ENCODE data around the gene RPTOR. TPM values are rescaled to one million over a fixed set of nuclear protein-coding genes. Genes with fewer than 3 reads are reported as not detected.

Gene RPTOR
- total RNA-seq, 1 experiment from 2014 or later, result 15.2 TPM

DNA sequence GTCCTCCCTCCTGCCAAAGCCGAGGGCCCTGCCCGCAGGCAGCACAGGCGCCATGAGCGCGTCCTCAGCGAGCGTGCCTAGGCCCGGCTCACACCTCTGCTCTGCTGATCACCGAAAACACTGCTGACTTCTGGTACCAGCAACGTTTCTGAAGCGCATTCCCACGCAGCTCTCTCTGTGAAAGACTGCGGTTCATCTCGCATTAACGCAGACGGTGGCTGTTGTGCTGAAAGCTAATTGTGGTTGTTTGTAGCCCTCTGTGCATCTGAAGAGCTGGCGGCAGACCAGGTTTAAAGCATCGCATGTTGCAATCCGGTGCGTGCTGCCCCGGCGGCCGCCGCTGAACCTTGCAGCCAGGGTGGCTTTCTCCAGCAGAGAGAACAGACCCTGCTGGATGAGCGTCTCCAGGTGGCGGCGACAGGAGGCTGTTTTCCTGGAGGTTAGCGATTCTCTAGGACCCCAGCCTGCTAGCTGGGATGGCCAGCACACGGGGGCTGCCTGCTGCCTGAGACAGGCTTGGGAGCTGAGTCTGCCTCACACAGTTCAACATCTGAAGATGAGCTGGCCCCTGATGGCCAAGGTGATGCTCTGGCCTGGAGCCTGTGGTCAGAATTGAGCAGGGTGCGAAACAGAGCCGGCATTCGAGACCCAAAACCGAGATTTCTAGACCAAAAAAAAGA lies 397.2 kb downstream of the RPTOR start:
- no peak for DNase-seq (ENCODE audit: low spot score)

- no peak for DNase-seq (ENCODE audit: low spot score)
These were observed 398.0 kb downstream of the RPTOR start for GRCh38 chr17:80942423-80943345.

DNA sequence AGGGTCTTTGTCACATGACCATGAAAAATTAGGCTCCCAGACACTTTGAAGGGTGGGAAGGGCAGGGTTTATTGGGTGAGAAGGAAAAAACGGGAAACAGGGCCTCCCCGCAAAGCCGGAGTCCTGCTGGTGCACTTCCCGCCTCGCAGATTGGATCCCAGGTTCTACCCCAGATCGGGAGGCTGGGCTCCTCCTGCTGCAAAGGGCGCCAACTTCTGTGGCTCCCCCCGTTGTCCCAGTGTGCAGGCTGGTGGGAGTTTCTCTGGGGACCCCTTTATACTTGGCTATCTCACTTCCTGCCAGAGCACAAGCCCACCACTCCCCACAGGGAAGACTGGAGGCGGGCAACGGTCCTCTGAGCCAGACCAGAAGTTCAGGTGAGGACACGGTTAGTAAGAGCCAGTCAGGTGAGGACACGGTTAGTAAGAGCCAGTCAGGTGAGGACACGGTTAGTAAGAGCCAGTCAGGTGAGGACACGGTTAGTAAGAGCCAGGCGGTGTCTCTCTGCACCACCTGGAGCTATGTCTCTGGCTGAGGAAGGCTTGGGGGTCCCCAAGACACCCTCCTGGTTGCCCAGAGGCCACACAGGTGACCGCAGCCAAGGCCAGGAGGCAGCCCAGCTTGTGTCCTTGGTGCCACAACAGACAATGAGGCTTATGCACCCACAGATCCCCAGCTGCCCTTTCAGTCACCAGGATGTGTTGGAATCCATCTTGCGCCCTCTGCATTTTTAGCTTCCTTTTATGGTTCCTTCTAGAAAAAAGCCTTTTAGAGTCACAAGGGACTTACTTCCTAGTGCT lies 398.9 kb downstream of the RPTOR start:
- no peak for DNase-seq (ENCODE audit: low spot score)

GRCh38 chr17:80944326-80944725 lies 399.7 kb downstream of the RPTOR start:
- DNase-seq (ENCODE audit: low spot score), result no peak

DNA sequence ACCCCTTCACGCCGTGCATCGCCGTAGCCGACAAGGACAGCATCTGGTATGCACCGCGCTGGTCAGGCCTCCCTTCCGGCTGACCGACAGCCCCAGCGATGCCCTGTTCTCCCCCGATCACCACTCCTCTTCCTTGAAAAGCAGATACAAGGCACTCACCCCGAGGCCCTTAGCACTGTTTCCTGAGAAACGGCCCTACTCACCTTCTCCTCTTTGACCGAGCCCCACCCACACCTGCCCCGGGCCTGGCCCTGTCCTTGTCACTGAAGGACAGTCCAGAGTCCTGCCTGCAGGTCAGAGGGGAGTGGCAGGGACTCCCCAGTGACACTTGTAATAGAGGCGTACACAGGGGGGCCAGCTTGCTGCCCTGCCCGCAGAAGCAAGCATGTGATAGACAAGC lies 401.1 kb downstream of the RPTOR start:
- DNase-seq (ENCODE audit: low spot score), result no peak

DNA sequence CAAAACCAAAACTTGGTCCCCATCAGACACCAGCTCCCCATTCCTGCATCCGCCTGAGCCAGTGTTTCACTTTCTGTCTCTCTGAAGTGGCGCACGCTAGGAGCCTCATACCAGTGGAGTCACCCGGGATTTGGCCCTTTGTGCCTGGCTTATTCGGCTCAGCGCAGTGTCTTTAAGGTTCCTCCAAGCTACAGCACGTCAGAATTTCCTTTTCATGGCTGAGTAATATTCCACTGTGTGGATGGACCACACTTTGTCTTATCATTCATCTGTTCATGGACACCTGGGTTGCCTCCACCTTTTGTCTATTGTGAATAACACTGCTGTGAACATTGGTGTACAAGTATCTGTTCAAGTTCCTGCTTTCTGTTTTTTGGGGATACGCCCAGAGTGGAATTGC lies 401.8 kb downstream of the RPTOR start:
- no peak for DNase-seq (ENCODE audit: low spot score)

GRCh38 chr17:80947200-80947940 lies 402.7 kb downstream of the RPTOR start:
- DNase-seq (ENCODE audit: low spot score), result no peak

DNA sequence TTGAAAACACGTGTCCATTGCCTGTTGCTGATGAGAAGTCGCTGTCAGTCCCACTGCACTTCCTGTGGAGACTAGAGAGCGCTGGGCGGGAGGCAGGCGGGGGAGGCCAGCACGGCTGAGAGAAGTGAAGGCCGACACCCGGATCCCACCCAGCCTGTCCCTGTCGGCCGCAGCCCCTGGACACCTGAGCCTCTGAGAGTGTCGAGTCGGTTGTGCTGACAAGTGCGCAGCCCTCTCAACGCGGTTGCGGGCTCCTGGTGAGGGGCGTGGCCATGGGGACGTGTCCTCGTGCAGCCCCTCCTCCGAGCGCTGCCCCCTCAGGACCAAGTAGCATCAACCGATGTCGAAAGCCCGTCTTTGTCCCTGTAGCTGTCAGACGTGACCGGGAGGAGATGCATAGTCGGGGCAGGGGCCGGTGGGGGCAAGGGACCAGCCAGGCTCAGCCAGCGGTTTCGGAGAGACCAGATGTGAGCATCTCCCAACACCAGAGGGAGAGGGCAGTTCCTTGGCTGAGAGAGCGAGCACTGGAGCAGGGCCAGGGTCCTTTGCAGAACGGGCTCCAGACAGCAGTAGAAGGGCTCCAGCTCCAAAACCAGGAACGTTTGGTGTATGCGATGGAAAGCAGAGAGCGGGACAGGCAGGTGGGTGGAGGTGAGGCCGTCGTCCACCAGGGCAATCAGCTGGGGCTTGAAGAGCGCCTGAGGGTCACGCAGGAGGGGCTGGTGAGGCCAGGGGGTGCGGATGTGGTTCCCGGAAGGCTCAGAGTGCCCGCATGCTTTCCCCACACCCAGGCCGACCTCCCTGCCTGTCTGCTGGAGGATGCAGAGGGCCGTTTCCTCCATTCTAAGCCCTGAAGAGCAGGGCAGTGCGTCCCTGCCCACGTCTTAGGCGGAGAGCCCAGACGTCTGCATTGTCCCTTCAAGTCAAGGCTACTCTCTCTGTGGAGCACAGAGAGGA lies 403.7 kb downstream of the RPTOR start:
- no peak for DNase-seq (ENCODE audit: low spot score)

DNA sequence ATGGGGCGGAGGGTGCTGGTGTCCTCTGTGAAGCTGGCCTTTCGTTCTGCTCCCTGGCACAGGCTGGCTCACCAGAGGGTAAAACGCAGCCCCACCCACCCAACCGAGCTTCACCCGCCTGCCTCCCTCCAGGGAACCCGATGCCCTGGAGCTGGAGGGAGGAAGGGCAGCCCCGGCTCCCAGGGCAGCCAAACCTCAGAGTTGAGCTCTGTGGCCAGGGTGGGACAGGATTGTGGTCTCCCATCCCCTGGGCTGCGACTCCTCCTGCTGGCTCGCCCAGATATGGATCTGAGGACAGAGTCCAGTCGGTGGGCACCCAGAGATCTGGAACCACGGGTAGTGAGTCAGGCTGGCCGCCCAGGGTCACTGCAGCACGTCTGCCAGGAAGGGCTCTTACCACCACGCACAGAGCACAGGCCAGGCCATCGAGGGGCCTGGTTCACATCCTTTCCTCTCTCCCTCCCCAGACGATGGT lies 404.4 kb downstream of the RPTOR start:
- no peak for DNase-seq (ENCODE audit: low spot score)

GRCh38 chr17:80949451-80950421 lies 405.1 kb downstream of the RPTOR start:
- DNase-seq (ENCODE audit: low spot score), result no peak

GRCh38 chr17:80950466-80951120 lies 406.0 kb downstream of the RPTOR start:
- DNase-seq (ENCODE audit: low spot score), result no peak

DNA sequence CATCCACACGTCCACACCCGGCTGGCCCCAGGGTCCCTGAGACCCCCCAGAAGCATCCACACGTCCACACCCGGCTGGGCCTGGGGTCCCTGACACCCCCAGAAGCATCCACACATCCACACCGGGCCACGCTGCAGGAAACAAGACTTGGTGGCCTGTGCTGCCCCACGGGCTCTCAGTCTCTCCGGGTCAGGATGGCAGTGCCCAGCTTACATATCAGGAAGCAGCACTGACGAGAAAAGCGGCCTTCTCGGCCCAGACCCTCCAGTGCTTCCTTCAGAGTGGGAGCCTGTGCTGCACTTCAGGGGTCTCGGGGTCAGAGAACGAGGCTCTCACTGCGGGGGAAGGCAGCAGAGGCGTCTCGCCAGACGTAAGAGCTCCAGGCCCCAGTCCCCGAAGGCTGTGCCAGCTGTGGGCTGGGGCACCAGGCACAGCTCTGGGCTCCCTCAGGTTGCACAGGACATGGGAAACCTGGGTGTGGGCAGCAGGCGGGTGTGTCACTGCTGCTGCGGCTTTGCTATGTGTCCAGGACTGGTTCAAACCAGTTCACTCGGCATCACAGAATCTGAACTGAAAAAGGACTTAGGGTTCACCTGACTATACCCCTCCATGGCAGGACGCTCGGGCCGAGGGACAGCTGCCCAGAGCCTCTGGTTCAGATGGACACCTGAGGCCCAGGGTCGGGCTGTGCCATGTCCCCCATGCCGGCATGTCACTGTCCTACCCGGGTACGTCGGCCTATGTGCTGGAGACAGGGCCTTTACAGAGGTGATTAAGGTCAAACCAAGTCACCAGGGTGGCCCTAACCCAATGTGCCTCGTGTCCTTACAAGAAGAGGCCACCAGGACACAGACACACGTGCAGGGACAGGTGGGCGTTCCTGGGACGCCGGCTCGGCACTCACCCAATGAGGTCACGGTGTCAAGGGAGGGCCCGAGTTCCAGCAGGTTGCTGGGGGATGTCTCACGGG lies 406.8 kb downstream of the RPTOR start:
- no peak for DNase-seq (ENCODE audit: low spot score)

DNA sequence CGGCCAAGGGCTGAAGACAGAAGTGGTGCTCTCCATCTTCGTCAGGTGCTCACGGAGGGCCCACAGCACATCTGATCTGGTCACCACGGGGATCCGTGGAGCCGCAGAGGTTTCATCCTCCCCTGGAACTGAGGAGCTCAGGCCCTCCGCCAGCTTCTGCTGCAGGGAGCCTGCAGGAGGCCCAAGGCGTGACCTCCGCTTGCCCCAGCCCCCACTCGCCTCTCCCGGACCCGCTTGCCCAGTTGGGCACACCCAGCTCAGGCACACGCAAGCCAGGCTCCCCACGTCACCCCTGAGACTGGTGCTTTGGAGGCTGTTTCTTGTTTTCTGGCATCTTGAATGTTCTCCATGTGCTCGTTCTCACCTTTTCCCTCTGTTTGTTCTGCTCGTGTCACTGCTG lies 407.7 kb downstream of the RPTOR start:
- no peak for DNase-seq (ENCODE audit: low spot score)

GRCh38 chr17:80953471-80954315 lies 409.1 kb downstream of the RPTOR start:
- DNase-seq (ENCODE audit: low spot score), result no peak

- DNase-seq (ENCODE audit: low spot score), result no peak
These were observed 410.4 kb downstream of the RPTOR start for GRCh38 chr17:80955078-80955477.

DNA sequence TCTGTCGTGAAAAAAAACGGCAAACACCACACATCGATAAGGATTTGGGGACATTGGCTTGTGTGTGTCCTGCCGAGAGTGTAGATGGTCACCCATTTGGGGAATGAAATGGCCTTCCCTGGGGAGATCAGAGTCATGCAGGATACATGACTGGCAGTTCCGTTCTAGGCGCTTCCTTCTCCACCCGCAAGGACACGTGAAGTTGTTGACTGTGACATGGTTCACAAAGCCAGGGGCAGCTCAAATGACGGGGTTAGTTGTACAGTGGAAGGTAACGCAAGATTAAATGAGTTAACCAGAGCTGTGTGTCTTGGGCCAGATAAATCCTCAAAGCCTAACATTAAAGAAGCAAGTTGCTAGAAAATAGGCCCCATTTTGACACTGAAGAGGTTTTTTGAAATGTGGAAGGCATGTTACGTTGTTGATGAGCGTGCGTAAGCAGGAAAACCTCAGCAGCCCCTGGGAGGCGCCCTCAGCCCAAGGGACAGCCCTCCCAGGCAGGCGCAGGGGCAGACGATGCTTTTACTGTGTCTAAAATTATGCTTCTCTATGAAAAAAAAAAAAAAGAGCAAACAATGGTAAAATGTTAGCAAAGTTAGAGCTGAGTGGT lies 411.1 kb downstream of the RPTOR start:
- DNase-seq (ENCODE audit: low spot score), result no peak
